ENCODE results near the gene BLMH. TPM values are rescaled to one million over a fixed set of nuclear protein-coding genes. Genes with fewer than 3 reads are reported as not detected.

The BLMH gene
- total and polyA plus RNA-seq, 10 of the 15 experiments (the other 5 are each of a cell fraction or from before 2014, with no cell fraction given) = 16.1 to 63.9 (median 54.0) TPM

DNA sequence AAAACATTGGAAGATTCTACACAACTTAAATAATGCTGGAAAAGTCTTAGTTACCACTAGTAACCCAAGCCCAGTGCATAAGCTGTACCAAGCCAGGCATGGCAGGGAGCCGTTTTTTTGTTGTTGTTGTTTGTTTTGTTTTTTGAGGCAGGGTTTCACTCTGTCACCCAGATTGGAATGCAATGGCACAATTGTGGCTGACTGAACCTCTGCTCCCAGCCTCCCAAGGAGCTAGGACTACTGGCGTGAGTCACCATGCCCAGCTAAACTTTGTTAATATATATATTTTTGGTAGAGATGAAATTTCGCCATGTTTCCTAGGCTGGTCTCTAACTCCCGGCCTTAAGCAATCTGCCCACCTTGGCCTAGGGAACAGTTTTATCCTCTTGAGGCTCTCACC lies 42.7 kb upstream of the BLMH start (continued):
- TF ChIP-seq, protein P1, sequence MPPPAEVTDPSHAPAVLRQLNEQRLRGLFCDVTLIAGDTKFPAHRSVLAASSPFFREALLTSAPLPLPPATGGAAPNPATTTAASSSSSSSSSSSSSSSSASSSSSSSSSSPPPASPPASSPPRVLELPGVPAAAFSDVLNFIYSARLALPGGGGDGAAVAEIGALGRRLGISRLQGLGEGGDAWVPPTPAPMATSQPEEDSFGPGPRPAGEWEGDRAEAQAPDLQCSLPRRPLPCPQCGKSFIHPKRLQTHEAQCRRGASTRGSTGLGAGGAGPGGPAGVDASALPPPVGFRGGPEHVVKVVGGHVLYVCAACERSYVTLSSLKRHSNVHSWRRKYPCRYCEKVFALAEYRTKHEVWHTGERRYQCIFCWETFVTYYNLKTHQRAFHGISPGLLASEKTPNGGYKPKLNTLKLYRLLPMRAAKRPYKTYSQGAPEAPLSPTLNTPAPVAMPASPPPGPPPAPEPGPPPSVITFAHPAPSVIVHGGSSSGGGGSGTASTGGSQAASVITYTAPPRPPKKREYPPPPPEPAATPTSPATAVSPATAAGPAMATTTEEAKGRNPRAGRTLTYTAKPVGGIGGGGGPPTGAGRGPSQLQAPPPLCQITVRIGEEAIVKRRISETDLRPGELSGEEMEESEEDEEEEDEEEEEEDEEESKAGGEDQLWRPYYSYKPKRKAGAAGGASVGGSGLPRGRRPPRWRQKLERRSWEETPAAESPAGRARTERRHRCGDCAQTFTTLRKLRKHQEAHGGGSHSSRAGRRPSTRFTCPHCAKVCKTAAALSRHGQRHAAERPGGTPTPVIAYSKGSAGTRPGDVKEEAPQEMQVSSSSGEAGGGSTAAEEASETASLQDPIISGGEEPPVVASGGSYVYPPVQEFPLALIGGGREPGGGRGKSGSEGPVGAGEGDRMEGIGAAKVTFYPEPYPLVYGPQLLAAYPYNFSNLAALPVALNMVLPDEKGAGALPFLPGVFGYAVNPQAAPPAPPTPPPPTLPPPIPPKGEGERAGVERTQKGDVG (CRISPR knock-in tag; IDR thresholded peaks at IDR 0.05) = no peak
- TF ChIP-seq IKZF2 (IDR thresholded peaks at IDR 0.05) = no peak
- no peak for TF ChIP-seq SMAD5 (IDR thresholded peaks at IDR 0.05; ENCODE audit: low read depth)
- no peak for TF ChIP-seq NBN (IDR thresholded peaks at IDR 0.05)
- TF ChIP-seq, protein P2, sequence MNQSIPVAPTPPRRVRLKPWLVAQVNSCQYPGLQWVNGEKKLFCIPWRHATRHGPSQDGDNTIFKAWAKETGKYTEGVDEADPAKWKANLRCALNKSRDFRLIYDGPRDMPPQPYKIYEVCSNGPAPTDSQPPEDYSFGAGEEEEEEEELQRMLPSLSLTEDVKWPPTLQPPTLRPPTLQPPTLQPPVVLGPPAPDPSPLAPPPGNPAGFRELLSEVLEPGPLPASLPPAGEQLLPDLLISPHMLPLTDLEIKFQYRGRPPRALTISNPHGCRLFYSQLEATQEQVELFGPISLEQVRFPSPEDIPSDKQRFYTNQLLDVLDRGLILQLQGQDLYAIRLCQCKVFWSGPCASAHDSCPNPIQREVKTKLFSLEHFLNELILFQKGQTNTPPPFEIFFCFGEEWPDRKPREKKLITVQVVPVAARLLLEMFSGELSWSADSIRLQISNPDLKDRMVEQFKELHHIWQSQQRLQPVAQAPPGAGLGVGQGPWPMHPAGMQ (IDR thresholded peaks at IDR 0.05; ENCODE audit: borderline replicate concordance) = no peak
- TF ChIP-seq, protein P3, sequence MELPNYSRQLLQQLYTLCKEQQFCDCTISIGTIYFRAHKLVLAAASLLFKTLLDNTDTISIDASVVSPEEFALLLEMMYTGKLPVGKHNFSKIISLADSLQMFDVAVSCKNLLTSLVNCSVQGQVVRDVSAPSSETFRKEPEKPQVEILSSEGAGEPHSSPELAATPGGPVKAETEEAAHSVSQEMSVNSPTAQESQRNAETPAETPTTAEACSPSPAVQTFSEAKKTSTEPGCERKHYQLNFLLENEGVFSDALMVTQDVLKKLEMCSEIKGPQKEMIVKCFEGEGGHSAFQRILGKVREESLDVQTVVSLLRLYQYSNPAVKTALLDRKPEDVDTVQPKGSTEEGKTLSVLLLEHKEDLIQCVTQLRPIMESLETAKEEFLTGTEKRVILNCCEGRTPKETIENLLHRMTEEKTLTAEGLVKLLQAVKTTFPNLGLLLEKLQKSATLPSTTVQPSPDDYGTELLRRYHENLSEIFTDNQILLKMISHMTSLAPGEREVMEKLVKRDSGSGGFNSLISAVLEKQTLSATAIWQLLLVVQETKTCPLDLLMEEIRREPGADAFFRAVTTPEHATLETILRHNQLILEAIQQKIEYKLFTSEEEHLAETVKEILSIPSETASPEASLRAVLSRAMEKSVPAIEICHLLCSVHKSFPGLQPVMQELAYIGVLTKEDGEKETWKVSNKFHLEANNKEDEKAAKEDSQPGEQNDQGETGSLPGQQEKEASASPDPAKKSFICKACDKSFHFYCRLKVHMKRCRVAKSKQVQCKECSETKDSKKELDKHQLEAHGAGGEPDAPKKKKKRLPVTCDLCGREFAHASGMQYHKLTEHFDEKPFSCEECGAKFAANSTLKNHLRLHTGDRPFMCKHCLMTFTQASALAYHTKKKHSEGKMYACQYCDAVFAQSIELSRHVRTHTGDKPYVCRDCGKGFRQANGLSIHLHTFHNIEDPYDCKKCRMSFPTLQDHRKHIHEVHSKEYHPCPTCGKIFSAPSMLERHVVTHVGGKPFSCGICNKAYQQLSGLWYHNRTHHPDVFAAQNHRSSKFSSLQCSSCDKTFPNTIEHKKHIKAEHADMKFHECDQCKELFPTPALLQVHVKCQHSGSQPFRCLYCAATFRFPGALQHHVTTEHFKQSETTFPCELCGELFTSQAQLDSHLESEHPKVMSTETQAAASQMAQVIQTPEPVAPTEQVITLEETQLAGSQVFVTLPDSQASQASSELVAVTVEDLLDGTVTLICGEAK (IDR thresholded peaks at IDR 0.05; ENCODE audit: borderline replicate concordance) = no peak
- no peak for TF ChIP-seq GATAD2B (conservative IDR thresholded peaks at IDR 0.05; ENCODE audit: low read depth)
- TF ChIP-seq DPF2 (IDR thresholded peaks at IDR 0.05) = no peak

All from GM12878 (cell line).